PFSK-1 (cell line): ENCODE measurements around the gene SMAD3.

Experiments
- FOXP2 ChIP-seq: optimal IDR thresholded peaks from 2 replicates; pipeline ENCODE3; 2011; ENCODE audit warnings: borderline replicate concordance, control low read depth, inconsistent platforms; ENCODE audit not compliant: insufficient read depth; ENCODE audit errors: extremely low read length, extremely low read depth
- POLR2AphosphoS5 ChIP-seq: IDR thresholded peaks from 2 replicates; pipeline ENCODE4 v1.6.1; 2012; ENCODE audit warnings: low read depth, mild to moderate bottlenecking, control low read depth, low read length, moderate library complexity
- SIN3A ChIP-seq: IDR thresholded peaks from 2 replicates; pipeline ENCODE4 v1.6.1; 2012; ENCODE audit warnings: mild to moderate bottlenecking, low read length, moderate library complexity, borderline replicate concordance; ENCODE audit not compliant: insufficient read depth

DNA sequence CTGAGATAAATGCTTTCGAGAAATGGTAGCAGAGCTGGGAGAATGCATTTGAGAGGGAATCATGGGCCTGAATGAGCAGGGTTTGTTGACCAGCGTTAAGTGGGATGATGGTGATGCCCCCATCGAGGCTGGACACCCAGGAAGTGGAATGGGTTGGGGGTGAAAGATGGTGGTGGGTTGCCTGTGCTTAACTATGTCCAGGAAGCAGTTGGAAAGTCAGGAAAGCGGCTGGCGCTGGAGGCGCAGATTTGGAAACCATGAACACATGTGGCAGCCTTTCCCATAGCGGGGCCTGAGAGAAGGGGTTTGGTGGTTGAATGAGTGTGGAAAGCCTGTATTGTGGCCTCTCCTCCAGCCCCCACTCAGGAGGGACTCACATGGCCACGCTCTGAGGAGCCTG is 108.4 kb downstream of the SMAD3 start:
- TF ChIP-seq POLR2AphosphoS5: no peak
- TF ChIP-seq SIN3A: no peak
- TF ChIP-seq FOXP2: no peak
